ENCODE measurements around the gene TBXAS1.
"Not testable (repeated sequence)": the region's sequence is repeated elsewhere in the genome, so short reads cannot be mapped to it uniquely, and the experiment has no call there.

TBXAS1 gene

DNA sequence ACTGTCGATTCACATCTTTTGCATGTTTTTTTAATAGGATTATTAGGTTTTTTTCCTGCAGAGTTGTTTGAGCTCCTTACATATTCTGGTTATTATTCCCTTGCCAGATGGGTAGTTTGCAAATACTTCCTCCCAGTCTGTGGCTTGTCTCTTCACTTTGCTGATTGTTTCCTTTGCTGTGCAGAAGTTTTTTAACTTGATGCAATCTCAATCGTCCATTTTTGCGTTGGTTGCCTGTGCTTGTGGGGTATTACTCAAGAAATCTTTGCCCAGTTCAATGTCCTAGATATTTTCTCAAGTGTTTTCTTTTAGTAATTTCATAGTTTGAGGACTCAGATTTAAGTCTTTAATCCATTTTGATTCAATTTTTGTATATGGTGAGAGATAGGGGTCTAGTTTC lies 95.4 kb downstream of the TBXAS1 start:
- no peak overlapping the region for H3K4me2 ChIP-seq (ENCODE audit: low read depth, low read length, poor library complexity, severe bottlenecking)
- no peak overlapping the region for H3K4me3 ChIP-seq (ENCODE audit: insufficient read depth, low read length, poor library complexity, severe bottlenecking)
- H3K27ac ChIP-seq (ENCODE audit: low read depth, low read length) = no peak overlapping the region
- H3F3A ChIP-seq (ENCODE audit: insufficient read depth) = no peaks in the 10 kb centered on the region
- no peaks in the 10 kb centered on the region for H3K79me2 ChIP-seq (ENCODE audit: insufficient read depth, low read length)
- no peaks in the 10 kb centered on the region for H3K9me2 ChIP-seq (replicated peaks; ENCODE audit: insufficient read depth, low read length)
- no peaks in the 10 kb centered on the region for H3K36me3 ChIP-seq (ENCODE audit: low read length)
- H4K20me1 ChIP-seq (ENCODE audit: low read depth, low read length) = no peaks in the 10 kb centered on the region
- H2AFZ ChIP-seq (ENCODE audit: low read depth, low read length, severe bottlenecking) = no peak overlapping the region
- H3K9ac ChIP-seq (ENCODE audit: low read length) = no peak overlapping the region
- TF ChIP-seq, protein P1, sequence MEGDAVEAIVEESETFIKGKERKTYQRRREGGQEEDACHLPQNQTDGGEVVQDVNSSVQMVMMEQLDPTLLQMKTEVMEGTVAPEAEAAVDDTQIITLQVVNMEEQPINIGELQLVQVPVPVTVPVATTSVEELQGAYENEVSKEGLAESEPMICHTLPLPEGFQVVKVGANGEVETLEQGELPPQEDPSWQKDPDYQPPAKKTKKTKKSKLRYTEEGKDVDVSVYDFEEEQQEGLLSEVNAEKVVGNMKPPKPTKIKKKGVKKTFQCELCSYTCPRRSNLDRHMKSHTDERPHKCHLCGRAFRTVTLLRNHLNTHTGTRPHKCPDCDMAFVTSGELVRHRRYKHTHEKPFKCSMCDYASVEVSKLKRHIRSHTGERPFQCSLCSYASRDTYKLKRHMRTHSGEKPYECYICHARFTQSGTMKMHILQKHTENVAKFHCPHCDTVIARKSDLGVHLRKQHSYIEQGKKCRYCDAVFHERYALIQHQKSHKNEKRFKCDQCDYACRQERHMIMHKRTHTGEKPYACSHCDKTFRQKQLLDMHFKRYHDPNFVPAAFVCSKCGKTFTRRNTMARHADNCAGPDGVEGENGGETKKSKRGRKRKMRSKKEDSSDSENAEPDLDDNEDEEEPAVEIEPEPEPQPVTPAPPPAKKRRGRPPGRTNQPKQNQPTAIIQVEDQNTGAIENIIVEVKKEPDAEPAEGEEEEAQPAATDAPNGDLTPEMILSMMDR (IDR thresholded peaks at IDR 0.05; ENCODE audit: insufficient read depth, low read length, poor library complexity, severe bottlenecking) = no peak
- no peak for TF ChIP-seq EZH2phosphoT487 (conservative IDR thresholded peaks at IDR 0.05; ENCODE audit: low read length)
- H3K27me3 ChIP-seq (ENCODE audit: low read length) = no peaks in the 10 kb centered on the region
- no peaks in the 10 kb centered on the region for H3K9me3 ChIP-seq (ENCODE audit: insufficient read depth, low read length)

DNA sequence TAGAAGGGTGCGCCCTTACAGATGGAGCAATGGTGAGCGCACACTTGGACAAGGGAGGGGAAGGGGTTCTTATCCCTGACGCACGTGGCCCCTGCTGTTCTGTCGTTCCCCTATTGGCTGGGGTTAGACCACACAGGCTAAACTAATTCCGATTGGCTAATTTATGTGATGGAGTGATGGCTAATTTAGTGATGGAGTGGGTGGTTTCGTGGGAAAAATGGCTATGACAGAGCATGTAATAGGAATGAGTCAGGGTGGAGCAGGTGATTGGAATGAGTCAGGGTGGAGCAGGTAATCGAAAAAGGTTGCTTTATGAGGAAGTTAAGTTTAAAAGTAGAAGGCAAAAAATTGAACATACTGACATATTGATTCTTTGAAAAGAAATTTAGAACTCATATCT lies 100.2 kb downstream of the TBXAS1 start:
- H3K9me3 ChIP-seq (ENCODE audit: insufficient read depth, low read length); H3F3A ChIP-seq (ENCODE audit: insufficient read depth); H2AFZ ChIP-seq (ENCODE audit: low read depth, low read length, severe bottlenecking); H3K9me2 ChIP-seq (replicated peaks; ENCODE audit: insufficient read depth, low read length); H3K27me3 ChIP-seq (ENCODE audit: low read length); H3K9ac ChIP-seq (ENCODE audit: low read length); H3K36me3 ChIP-seq (ENCODE audit: low read length); H3K4me2 ChIP-seq (ENCODE audit: low read depth, low read length, poor library complexity, severe bottlenecking); H4K20me1 ChIP-seq (ENCODE audit: low read depth, low read length); H3K4me3 ChIP-seq (ENCODE audit: insufficient read depth, low read length, poor library complexity, severe bottlenecking); H3K27ac ChIP-seq (ENCODE audit: low read depth, low read length); H3K79me2 ChIP-seq (ENCODE audit: insufficient read depth, low read length): not testable (repeated sequence)

DNA sequence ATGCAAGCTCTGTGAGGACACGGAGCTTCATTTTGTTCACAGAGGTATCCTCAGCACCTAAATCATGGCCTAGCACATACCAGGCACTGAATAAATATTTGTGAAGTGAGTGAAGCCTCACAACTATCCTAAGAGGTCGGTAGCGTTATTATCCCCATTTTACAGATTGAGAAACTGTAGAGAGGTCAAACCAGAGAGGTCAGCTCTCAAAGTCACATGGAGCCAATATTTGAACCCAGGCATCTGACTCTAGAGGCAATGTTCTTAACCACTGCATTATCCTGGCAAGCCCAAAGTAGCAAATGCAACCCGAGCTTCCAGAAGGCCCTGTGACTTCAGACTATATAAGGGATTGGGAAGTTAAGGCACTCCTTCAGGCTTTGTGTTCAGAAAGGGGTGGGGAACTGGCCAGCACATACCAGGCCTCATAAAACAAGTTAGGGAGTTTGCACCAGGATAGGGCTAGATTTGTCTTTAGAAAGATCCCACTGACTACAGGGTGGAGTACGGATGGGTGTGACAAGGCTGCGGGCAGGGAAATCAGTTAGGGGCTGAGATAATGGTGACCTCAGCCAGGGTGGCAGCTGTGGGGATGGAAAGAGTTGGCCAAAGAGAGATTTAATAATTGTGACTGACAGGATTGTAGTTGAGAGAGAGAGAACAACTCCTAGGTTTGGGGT lies 101.4 kb downstream of the TBXAS1 start:
- Histone ChIP-seq H3K9ac (ENCODE audit: low read length) (no peak overlapping the region), H2AFZ (ENCODE audit: low read depth, low read length, severe bottlenecking) (no peak overlapping the region), H3K4me2 (ENCODE audit: low read depth, low read length, poor library complexity, severe bottlenecking) (no peak overlapping the region), H4K20me1 (ENCODE audit: low read depth, low read length) (no peaks in the 10 kb centered on the region), H3F3A (ENCODE audit: insufficient read depth) (no peaks in the 10 kb centered on the region), H3K79me2 (ENCODE audit: insufficient read depth, low read length) (no peaks in the 10 kb centered on the region), H3K9me2 (replicated peaks; ENCODE audit: insufficient read depth, low read length) (no peaks in the 10 kb centered on the region), H3K36me3 (ENCODE audit: low read length) (no peaks in the 10 kb centered on the region), H3K4me3 (ENCODE audit: insufficient read depth, low read length, poor library complexity, severe bottlenecking) (no peak overlapping the region), H3K9me3 (ENCODE audit: insufficient read depth, low read length) (no peaks in the 10 kb centered on the region), H3K27ac (ENCODE audit: low read depth, low read length) (no peak overlapping the region), H3K27me3 (ENCODE audit: low read length) (no peaks in the 10 kb centered on the region)
- TF ChIP-seq, protein P1 (IDR thresholded peaks at IDR 0.05; ENCODE audit: insufficient read depth, low read length, poor library complexity, severe bottlenecking) = no peak
- TF ChIP-seq EZH2phosphoT487 (conservative IDR thresholded peaks at IDR 0.05; ENCODE audit: low read length) = no peak

DNA sequence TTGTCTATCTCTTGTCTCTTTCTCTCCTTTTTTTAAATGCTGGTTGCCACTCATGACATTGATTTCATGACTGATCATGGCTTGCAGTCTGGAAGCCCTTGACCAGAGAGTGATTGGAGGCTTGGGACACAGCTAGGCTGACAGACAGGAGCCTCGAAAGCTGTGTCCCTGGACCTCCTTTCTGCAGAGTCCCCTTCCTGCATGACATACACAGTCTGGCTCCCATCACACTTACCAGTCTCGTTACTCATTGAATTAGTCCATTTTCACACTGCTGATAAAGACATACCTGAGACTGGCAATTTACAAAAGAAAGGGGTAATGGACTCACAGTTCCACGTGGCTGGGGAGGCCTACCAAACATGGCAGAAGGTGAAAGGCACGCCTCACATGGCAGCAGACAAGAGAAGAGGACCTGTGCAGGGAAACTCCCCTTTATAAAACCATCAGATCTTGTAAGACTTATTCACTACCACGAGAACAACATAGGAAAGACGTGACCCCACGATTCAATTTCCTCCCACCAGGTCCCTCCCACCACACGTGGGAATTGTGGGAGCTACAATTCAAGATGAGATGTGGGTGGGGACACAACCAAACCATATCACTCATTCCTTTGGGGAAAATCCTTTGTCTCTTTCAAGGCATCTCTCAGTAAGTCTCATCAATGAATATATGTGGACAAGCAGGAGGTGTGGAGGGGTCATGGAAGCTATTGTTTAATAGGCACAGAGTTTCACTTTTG lies 102.3 kb downstream of the TBXAS1 start:
- Histone ChIP-seq H3K27ac (ENCODE audit: low read depth, low read length) (no peak overlapping the region), H3K79me2 (ENCODE audit: insufficient read depth, low read length) (no peaks in the 10 kb centered on the region), H3K9me2 (replicated peaks; ENCODE audit: insufficient read depth, low read length) (no peaks in the 10 kb centered on the region), H3K9me3 (ENCODE audit: insufficient read depth, low read length) (no peaks in the 10 kb centered on the region), H3F3A (ENCODE audit: insufficient read depth) (no peaks in the 10 kb centered on the region), H3K4me3 (ENCODE audit: insufficient read depth, low read length, poor library complexity, severe bottlenecking) (no peak overlapping the region), H4K20me1 (ENCODE audit: low read depth, low read length) (no peaks in the 10 kb centered on the region), H3K9ac (ENCODE audit: low read length) (no peak overlapping the region), H2AFZ (ENCODE audit: low read depth, low read length, severe bottlenecking) (no peak overlapping the region), H3K4me2 (ENCODE audit: low read depth, low read length, poor library complexity, severe bottlenecking) (no peak overlapping the region), H3K36me3 (ENCODE audit: low read length) (no peaks in the 10 kb centered on the region), H3K27me3 (ENCODE audit: low read length) (no peaks in the 10 kb centered on the region)
- TF ChIP-seq, protein P1 (IDR thresholded peaks at IDR 0.05; ENCODE audit: insufficient read depth, low read length, poor library complexity, severe bottlenecking) = no peak
- TF ChIP-seq EZH2phosphoT487 (conservative IDR thresholded peaks at IDR 0.05; ENCODE audit: low read length) = no peak
